Measurements from ENCODE around the gene CCDC40. TPM values are rescaled to one million over a fixed set of nuclear protein-coding genes. Genes with fewer than 3 reads are reported as not detected.

Gene CCDC40
- total and polyA plus RNA-seq, 2 of the 13 experiments (the other 11 are each of a cell fraction or from before 2014, with no cell fraction given) = 4.1 to 5.5 TPM

DNA sequence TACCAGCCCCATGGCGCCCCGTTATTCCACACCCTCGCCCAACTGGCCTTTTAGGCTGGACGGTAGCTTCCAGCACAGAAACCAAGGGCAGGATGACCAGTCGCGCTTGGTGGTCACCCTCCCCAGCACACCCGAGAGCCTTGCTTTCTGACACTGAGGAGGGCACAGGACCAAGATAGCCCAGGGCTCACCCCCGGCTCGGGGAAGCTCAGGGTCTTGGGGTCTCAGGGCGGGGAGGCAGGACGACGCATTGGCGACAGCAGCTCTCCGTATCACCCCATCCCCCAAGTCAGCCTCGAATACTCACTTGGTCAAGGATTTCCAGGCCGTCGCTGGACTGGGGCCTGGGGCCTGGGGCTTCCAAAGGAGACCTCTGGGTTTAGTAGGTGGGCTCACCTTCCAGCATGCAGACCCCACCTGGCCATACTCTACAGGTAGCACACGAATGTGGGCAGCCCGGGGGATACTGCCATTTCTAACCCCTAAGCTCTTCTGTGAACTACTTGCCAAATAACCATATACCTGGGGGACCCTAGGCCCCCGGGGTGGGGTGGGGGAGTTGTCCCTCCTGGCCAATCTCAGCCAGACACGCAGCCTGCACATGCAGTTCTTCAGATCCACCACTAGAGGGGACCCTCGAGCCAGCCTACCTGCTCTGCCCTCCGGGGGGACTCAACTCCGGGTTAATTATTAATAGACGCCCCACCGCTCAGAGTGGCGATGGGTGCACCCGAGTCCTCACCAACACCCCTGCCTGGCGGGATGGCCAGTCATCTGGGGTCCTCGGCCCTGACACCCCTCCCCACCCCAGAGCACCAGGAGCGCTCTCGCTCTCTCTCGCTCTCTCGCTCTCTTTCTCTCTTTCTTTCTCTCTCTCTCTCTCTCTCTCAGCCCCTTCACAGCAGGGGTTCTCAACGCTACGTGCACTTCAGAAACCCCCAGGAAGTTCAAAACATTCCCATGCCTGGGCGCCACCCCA, 30.8 kb upstream of the CCDC40 start (continued):
- TF ChIP-seq, protein P1, sequence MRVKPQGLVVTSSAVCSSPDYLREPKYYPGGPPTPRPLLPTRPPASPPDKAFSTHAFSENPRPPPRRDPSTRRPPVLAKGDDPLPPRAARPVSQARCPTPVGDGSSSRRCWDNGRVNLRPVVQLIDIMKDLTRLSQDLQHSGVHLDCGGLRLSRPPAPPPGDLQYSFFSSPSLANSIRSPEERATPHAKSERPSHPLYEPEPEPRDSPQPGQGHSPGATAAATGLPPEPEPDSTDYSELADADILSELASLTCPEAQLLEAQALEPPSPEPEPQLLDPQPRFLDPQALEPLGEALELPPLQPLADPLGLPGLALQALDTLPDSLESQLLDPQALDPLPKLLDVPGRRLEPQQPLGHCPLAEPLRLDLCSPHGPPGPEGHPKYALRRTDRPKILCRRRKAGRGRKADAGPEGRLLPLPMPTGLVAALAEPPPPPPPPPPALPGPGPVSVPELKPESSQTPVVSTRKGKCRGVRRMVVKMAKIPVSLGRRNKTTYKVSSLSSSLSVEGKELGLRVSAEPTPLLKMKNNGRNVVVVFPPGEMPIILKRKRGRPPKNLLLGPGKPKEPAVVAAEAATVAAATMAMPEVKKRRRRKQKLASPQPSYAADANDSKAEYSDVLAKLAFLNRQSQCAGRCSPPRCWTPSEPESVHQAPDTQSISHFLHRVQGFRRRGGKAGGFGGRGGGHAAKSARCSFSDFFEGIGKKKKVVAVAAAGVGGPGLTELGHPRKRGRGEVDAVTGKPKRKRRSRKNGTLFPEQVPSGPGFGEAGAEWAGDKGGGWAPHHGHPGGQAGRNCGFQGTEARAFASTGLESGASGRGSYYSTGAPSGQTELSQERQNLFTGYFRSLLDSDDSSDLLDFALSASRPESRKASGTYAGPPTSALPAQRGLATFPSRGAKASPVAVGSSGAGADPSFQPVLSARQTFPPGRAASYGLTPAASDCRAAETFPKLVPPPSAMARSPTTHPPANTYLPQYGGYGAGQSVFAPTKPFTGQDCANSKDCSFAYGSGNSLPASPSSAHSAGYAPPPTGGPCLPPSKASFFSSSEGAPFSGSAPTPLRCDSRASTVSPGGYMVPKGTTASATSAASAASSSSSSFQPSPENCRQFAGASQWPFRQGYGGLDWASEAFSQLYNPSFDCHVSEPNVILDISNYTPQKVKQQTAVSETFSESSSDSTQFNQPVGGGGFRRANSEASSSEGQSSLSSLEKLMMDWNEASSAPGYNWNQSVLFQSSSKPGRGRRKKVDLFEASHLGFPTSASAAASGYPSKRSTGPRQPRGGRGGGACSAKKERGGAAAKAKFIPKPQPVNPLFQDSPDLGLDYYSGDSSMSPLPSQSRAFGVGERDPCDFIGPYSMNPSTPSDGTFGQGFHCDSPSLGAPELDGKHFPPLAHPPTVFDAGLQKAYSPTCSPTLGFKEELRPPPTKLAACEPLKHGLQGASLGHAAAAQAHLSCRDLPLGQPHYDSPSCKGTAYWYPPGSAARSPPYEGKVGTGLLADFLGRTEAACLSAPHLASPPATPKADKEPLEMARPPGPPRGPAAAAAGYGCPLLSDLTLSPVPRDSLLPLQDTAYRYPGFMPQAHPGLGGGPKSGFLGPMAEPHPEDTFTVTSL (CRISPR knock-in tag; IDR thresholded peaks at IDR 0.05; ENCODE audit: borderline replicate concordance) = no peak
- TF ChIP-seq TAF1 (CRISPR knock-in tag; IDR thresholded peaks at IDR 0.05) (peak; percentile 35; the same call in 1 of the 2 replicates), ZFP36L2 (CRISPR knock-in tag; IDR thresholded peaks at IDR 0.05) (no peak), ZNF782 (CRISPR knock-in tag; IDR thresholded peaks at IDR 0.05; ENCODE audit: borderline replicate concordance) (no peak), ZNF225 (CRISPR knock-in tag; IDR thresholded peaks at IDR 0.05) (no peak), ATF7 (IDR thresholded peaks at IDR 0.05) (no peak), ATF7 (CRISPR knock-in tag; IDR thresholded peaks at IDR 0.05) (no peak), MTA3 (CRISPR knock-in tag; IDR thresholded peaks at IDR 0.05) (no peak), PHB2 (IDR thresholded peaks at IDR 0.05; ENCODE audit: partially characterized antibody) (no peak), ZZZ3 (CRISPR knock-in tag; IDR thresholded peaks at IDR 0.05; ENCODE audit: borderline replicate concordance) (no peak), ZSCAN21 (CRISPR knock-in tag; IDR thresholded peaks at IDR 0.05; ENCODE audit: borderline replicate concordance) (no peak), PPARG (CRISPR knock-in tag; conservative IDR thresholded peaks at IDR 0.05) (0 out of 2 replicates have a peak, but pooled peaks have one; percentile 28), ZNF747 (CRISPR knock-in tag; IDR thresholded peaks at IDR 0.05; ENCODE audit: borderline replicate concordance) (peak; percentile 64; the same call in 1 of the 2 replicates), KMT2B (CRISPR knock-in tag; IDR thresholded peaks at IDR 0.05) (no peak), EP300 (IDR thresholded peaks at IDR 0.05; ENCODE audit: low read depth in 2 of 2, low read length in 2 of 2) (no peak), EP300 (CRISPR knock-in tag; IDR thresholded peaks at IDR 0.05; ENCODE audit: borderline replicate concordance) (no peak), ZNF350 (CRISPR knock-in tag; IDR thresholded peaks at IDR 0.05; ENCODE audit: borderline replicate concordance, low read depth) (peak; percentile 30; the same call in 1 of the 2 replicates), ZNF790 (CRISPR knock-in tag; IDR thresholded peaks at IDR 0.05; ENCODE audit: borderline replicate concordance) (no peak), NONO (IDR thresholded peaks at IDR 0.05) (no peak), NONO (CRISPR knock-in tag; conservative IDR thresholded peaks at IDR 0.05) (no peak; the same call in 1 of the 2 replicates), RFX1 (IDR thresholded peaks at IDR 0.05) (no peak)
- TF ChIP-seq, protein P2, sequence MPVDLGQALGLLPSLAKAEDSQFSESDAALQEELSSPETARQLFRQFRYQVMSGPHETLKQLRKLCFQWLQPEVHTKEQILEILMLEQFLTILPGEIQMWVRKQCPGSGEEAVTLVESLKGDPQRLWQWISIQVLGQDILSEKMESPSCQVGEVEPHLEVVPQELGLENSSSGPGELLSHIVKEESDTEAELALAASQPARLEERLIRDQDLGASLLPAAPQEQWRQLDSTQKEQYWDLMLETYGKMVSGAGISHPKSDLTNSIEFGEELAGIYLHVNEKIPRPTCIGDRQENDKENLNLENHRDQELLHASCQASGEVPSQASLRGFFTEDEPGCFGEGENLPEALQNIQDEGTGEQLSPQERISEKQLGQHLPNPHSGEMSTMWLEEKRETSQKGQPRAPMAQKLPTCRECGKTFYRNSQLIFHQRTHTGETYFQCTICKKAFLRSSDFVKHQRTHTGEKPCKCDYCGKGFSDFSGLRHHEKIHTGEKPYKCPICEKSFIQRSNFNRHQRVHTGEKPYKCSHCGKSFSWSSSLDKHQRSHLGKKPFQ (CRISPR knock-in tag; IDR thresholded peaks at IDR 0.05; ENCODE audit: insufficient replicate concordance) = no peak
- TF ChIP-seq, protein P3, sequence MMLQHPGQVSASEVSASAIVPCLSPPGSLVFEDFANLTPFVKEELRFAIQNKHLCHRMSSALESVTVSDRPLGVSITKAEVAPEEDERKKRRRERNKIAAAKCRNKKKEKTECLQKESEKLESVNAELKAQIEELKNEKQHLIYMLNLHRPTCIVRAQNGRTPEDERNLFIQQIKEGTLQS (CRISPR knock-in tag; IDR thresholded peaks at IDR 0.05) = no peak
